Measurements from ENCODE around the gene NKX6-1. TPM values are rescaled to one million over a fixed set of nuclear protein-coding genes. Genes with fewer than 3 reads are reported as not detected.

The NKX6-1 gene
- total RNA-seq, 1 experiment from 2014 or later: 1.1 TPM

- CTCF ChIA-PET: no interaction called here
- H3K27me3 ChIP-seq (ENCODE audit: control insufficient read depth, insufficient read depth, low read length): peaks cover 3% of the 10 kb centered on the region; the same call in 1 of the 2 replicates
- TF ChIP-seq, protein P1, sequence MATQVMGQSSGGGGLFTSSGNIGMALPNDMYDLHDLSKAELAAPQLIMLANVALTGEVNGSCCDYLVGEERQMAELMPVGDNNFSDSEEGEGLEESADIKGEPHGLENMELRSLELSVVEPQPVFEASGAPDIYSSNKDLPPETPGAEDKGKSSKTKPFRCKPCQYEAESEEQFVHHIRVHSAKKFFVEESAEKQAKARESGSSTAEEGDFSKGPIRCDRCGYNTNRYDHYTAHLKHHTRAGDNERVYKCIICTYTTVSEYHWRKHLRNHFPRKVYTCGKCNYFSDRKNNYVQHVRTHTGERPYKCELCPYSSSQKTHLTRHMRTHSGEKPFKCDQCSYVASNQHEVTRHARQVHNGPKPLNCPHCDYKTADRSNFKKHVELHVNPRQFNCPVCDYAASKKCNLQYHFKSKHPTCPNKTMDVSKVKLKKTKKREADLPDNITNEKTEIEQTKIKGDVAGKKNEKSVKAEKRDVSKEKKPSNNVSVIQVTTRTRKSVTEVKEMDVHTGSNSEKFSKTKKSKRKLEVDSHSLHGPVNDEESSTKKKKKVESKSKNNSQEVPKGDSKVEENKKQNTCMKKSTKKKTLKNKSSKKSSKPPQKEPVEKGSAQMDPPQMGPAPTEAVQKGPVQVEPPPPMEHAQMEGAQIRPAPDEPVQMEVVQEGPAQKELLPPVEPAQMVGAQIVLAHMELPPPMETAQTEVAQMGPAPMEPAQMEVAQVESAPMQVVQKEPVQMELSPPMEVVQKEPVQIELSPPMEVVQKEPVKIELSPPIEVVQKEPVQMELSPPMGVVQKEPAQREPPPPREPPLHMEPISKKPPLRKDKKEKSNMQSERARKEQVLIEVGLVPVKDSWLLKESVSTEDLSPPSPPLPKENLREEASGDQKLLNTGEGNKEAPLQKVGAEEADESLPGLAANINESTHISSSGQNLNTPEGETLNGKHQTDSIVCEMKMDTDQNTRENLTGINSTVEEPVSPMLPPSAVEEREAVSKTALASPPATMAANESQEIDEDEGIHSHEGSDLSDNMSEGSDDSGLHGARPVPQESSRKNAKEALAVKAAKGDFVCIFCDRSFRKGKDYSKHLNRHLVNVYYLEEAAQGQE (IDR thresholded peaks at IDR 0.05; ENCODE audit: insufficient read depth in 1 of 2, low read depth in 2 of 2, low read length in 1 of 2): no peak
- peak; percentile 82 for TF ChIP-seq TCF7L2 (IDR thresholded peaks at IDR 0.05; ENCODE audit: low read depth, low read length)
Observed at GRCh38 chr4:84498203-84498934, 723 bp downstream of the NKX6-1 start.

GRCh38 chr4:84497504-84498202, 1.4 kb downstream of the NKX6-1 start:
- H3K4me1 ChIP-seq (ENCODE audit: control insufficient read depth, insufficient read depth, low read length): no peaks in the 10 kb centered on the region
- H3K27ac ChIP-seq (ENCODE audit: low read length): no peak overlapping the region
- H3K27me3 ChIP-seq (ENCODE audit: control insufficient read depth, insufficient read depth, low read length): peaks cover 3% of the 10 kb centered on the region; the same call in 1 of the 2 replicates
- BruUV-seq (replicated peaks): no TSS peak
- ChIA-PET POLR2A (no interaction called here), CTCF (no interaction called here)
- DNase-seq (ENCODE audit: low read depth, low spot score) (no peak), ATAC-seq (no peak)
- H3K4me3 ChIP-seq (ENCODE audit: low read depth in 2 of 2, low read length in 2 of 2): peak overlapping the region; percentile 56 to 75
- H3K36me3 ChIP-seq (ENCODE audit: control insufficient read depth, insufficient read depth, low read length): peaks cover 4% of the 10 kb centered on the region; the same call in 1 of the 2 replicates
- H3K9me3 ChIP-seq (ENCODE audit: control insufficient read depth, insufficient read depth, low read depth, low read length): no peaks in the 10 kb centered on the region
- intact Hi-C loops (cut with micrococcal nuclease; ENCODE audit: unreplicated experiment): no loop called here
- TF ChIP-seq TCF7L2 (IDR thresholded peaks at IDR 0.05; ENCODE audit: low read depth, low read length): no peak
- TF ChIP-seq CTCF (IDR thresholded peaks at IDR 0.05): no peak
- TF ChIP-seq, protein P1 (IDR thresholded peaks at IDR 0.05; ENCODE audit: insufficient read depth in 1 of 2, low read depth in 2 of 2, low read length in 1 of 2): no peak
- no peak for TF ChIP-seq SIN3A (IDR thresholded peaks at IDR 0.05; ENCODE audit: borderline replicate concordance, insufficient read depth, low read depth, low read length)
- TF ChIP-seq POLR2AphosphoS5 (IDR thresholded peaks at IDR 0.05; ENCODE audit: low read depth, low read length): no peak
- in situ Hi-C loops (cut with HindIII; ENCODE audit: low pct_unique_long_range_greater_than_20kb, low sequenced_read_pairs): no loop called here

More at GRCh38 chr4:84498203-84498934, 723 bp downstream of the NKX6-1 start:
- peak; percentile 40 for ATAC-seq
- BruUV-seq (replicated peaks): no TSS peak
- Histone ChIP-seq H3K27ac (ENCODE audit: low read length) (0 out of 2 replicates have a peak overlapping the region, but pooled peaks have one; percentile 34), H3K36me3 (ENCODE audit: control insufficient read depth, insufficient read depth, low read length) (peaks cover 4% of the 10 kb centered on the region; the same call in 1 of the 2 replicates), H3K4me1 (ENCODE audit: control insufficient read depth, insufficient read depth, low read length) (no peaks in the 10 kb centered on the region), H3K4me3 (ENCODE audit: low read depth in 2 of 2, low read length in 2 of 2) (peak overlapping the region; percentile 56 to 75), H3K9me3 (ENCODE audit: control insufficient read depth, insufficient read depth, low read depth, low read length) (no peaks in the 10 kb centered on the region)
- in situ Hi-C loops (cut with HindIII; ENCODE audit: low pct_unique_long_range_greater_than_20kb, low sequenced_read_pairs) (no loop called here), intact Hi-C loops (cut with micrococcal nuclease; ENCODE audit: unreplicated experiment) (no loop called here)
- POLR2A ChIA-PET: no interaction called here
- no peak for DNase-seq (ENCODE audit: low read depth, low spot score)

All from Panc1 (cell line).